NB4 (cell line): ENCODE results near the gene CALCOCO1.

Source experiments
- MYC ChIP-seq: IDR thresholded peaks from 2 replicates; pipeline ENCODE4 v1.6.1; 2011; ENCODE audit warnings: low read depth, low read length
- POLR2A ChIP-seq: IDR thresholded peaks from 2 replicates; pipeline ENCODE4 v1.6.1; 2011; ENCODE audit warnings: mild to moderate bottlenecking; ENCODE audit not compliant: insufficient read length; ENCODE audit errors: extremely low read depth
- TF ChIP-seq, protein P1 (sequence below): IDR thresholded peaks from one replicate; pipeline ENCODE4 v1.5.1; 2012; ENCODE audit warnings: low read depth, low read length
- TF ChIP-seq, protein P2 (sequence below): IDR thresholded peaks from 2 replicates; pipeline ENCODE4 v1.6.1; 2011; ENCODE audit warnings: low read depth, low read length

DNA sequence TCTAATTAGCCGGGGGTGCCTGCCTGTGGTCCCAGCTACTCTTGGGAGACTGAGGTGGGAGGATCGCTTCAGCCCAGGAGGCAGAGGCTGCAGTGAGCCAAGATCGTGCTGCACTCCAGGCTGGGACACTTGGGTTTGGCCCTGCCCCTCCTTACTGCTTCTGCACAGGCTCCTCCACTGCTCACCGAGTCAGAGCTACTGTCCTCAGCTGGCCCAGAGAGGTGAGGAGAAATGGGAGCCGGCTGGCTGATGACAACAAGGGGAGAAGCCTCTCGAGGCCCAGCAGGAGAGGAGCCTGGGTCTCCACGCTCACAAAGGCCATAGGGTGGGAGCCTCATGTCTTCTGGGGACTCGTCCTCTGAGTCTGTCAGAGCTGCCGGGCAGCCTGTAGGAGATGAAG is 13.7 kb downstream of the CALCOCO1 start:
- TF ChIP-seq, protein P1, sequence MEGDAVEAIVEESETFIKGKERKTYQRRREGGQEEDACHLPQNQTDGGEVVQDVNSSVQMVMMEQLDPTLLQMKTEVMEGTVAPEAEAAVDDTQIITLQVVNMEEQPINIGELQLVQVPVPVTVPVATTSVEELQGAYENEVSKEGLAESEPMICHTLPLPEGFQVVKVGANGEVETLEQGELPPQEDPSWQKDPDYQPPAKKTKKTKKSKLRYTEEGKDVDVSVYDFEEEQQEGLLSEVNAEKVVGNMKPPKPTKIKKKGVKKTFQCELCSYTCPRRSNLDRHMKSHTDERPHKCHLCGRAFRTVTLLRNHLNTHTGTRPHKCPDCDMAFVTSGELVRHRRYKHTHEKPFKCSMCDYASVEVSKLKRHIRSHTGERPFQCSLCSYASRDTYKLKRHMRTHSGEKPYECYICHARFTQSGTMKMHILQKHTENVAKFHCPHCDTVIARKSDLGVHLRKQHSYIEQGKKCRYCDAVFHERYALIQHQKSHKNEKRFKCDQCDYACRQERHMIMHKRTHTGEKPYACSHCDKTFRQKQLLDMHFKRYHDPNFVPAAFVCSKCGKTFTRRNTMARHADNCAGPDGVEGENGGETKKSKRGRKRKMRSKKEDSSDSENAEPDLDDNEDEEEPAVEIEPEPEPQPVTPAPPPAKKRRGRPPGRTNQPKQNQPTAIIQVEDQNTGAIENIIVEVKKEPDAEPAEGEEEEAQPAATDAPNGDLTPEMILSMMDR, result no peak
- TF ChIP-seq POLR2A (no peak), MYC (no peak)
- TF ChIP-seq, protein P2, sequence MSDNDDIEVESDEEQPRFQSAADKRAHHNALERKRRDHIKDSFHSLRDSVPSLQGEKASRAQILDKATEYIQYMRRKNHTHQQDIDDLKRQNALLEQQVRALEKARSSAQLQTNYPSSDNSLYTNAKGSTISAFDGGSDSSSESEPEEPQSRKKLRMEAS, result no peak
